Urinary bladder (tissue), 4 donors: ENCODE measurements around the gene GRAMD1B. TPM values are rescaled to one million over a fixed set of nuclear protein-coding genes. Genes with fewer than 3 reads are reported as not detected.

Experiments used
- DNase-seq: peaks from one replicate; pipeline ENCODE4 v3.0.0-alpha.2; 2015; ENCODE audit errors: extremely low spot score
- H3K27ac ChIP-seq: one replicate; pipeline ENCODE4 v1.5.1; 2013; ENCODE audit warnings: low read depth, mild to moderate bottlenecking, moderate library complexity
- H3K36me3 ChIP-seq: one replicate; pipeline ENCODE4 v1.6.1; 2013; ENCODE audit warnings: mild to moderate bottlenecking, moderate library complexity; ENCODE audit not compliant: insufficient read depth
- H3K4me1 ChIP-seq: one replicate; pipeline ENCODE4 v1.6.1; 2013; ENCODE audit warnings: mild to moderate bottlenecking, moderate library complexity; ENCODE audit not compliant: insufficient read depth
- H3K4me3 ChIP-seq: one replicate; pipeline ENCODE4 v1.5.1; 2013; ENCODE audit warnings: low read depth, low read length
- whole genome bisulfite sequencing: extraction: QIAGEN DNeasy Blood & Tissue Kit; methylation state at CpG from one replicate; pipeline ENCODE4 v1.1.7; 2013; 5-methylcytosine and 5-hydroxymethylcytosine counted together
- polyA plus RNA-seq: library from polyadenylated mRNA; stranded (reverse); fragments of 200-250 nt; gene quantifications from one replicate; pipeline ENCODE4 v1.2.3, GENCODE V29; 2013
- total RNA-seq: library from RNA; depleted of rRNA; stranded (reverse); fragments of >200 nt; gene quantifications from one replicate; pipeline ENCODE4 v1.2.3, GENCODE V29; 2014
- donor health status: healthy with polysubstance abuse.
- donor health status: healthy.

Gene GRAMD1B
- total and polyA plus RNA-seq, 2 donors: 0.84 to 5.9 TPM

DNA sequence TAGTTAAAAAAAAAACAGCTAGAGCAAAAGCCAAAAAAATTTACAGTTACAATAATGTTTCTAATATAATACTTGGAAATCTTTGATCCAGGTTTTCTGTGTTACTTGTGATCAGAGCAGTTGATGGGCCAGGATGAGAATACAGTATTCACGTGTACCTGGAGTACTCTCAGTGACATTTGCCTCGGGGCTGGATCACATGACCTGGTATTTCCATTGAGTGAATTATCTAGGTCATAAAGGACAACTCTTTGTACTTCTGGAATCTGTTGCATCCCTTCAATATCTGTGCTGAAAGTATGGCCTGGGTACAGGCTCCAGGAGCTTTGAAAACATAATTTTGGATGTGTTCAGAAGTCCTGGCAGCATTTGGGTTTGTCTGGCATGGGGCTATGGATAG lies 93.5 kb downstream of the GRAMD1B start:
- Histone ChIP-seq H3K36me3 (no peaks in the 10 kb centered on the region), H3K4me3 (no peak overlapping the region), H3K4me1 (no peaks in the 10 kb centered on the region), H3K27ac (no peak overlapping the region)
- DNase-seq: no peak
- WGBS: 81% methylated on average over 2 of the region's 2 CpGs

DNA sequence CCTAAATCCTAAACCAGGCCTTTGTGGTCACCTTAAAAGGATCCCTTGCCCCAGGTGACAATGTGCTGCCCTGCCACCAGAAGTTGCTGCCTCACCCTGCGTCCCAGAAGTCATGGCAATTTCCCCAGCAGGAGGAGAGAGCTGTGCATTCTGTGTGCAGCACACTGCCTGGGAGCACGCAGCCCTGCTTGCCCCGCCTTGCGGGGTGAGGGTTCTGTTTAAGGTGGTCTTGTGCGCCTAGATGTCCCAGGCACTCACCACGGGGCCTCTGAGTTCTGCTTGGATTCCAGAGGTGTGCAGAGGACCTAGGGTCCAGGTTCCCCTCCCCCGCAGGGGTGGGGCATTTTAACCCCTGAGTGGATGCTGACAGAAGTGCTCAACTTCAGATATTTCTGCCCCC lies 95.0 kb downstream of the GRAMD1B start:
- H3K27ac ChIP-seq: no peak overlapping the region
- H3K4me3 ChIP-seq: no peak overlapping the region
- DNase-seq: no peak
- no peaks in the 10 kb centered on the region for H3K36me3 ChIP-seq
- 35% methylated on average over 7 of the region's 7 CpGs for WGBS
- no peaks in the 10 kb centered on the region for H3K4me1 ChIP-seq

DNA sequence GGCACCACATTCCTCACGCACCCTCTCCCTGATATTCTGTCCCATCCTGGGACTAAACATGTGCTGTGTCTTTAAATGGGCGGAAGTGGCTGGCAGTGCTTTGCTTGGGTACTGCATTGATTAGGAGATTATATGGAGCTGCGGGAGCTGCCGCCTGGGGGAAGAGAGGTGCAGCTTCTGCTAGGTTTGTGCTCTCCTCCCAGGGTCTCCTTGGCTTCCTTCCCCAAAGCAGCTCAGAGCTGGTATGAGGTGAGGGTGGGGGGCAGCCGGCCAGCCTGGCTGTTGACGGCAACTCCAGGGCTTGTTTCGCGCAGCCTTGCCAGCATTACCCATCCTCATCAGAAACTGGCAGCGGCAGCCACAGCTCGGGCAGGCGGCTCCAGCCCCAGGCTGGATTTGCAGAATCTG lies 95.4 kb downstream of the GRAMD1B start:
- DNase-seq: no peak
- Histone ChIP-seq H3K4me3 (no peak overlapping the region), H3K27ac (no peak overlapping the region), H3K36me3 (no peaks in the 10 kb centered on the region), H3K4me1 (no peaks in the 10 kb centered on the region)
- WGBS: 31% methylated on average over 11 of the region's 11 CpGs

DNA sequence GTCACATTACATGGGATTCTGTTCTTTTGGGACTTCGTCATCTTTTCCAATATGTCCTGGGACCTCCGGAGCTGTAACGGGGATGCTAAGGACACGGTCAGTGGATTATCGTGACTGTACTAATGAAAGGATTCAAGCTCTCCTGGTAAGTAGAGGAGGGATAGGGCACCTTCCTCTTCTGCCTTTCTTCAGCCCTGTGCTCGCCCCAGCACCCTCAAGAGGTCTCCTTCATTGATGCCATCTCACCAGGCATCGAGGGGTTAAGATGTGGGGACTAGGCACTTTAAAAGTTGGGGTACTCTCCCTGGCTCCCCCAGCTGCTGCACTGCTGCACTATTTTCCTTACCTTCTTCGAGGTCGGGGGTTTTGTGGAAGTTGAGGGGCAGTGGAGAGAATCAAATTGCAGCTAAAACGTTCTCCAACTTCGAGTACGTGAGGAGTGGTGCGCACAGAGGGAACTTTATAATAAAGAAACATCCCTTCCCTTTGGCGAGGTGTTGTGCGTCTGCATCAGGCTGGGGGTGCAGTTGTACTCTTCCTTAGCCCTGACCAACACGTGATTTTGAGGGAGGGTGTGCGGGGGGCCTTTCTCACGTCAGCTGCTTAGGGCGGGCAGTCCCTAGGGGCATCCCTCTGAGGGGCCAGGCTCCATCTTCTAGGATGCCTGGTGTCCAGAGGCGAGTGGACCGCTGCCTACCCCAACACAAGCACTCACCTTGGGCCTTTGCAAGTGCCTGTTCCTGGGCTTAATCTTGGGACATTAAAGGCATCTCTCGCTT lies 96.1 kb downstream of the GRAMD1B start:
- Histone ChIP-seq H3K4me1 (no peaks in the 10 kb centered on the region), H3K36me3 (no peaks in the 10 kb centered on the region), H3K27ac (no peak overlapping the region), H3K4me3 (no peak overlapping the region)
- 77% methylated on average over 22 of the region's 22 CpGs for WGBS
- no peak for DNase-seq

DNA sequence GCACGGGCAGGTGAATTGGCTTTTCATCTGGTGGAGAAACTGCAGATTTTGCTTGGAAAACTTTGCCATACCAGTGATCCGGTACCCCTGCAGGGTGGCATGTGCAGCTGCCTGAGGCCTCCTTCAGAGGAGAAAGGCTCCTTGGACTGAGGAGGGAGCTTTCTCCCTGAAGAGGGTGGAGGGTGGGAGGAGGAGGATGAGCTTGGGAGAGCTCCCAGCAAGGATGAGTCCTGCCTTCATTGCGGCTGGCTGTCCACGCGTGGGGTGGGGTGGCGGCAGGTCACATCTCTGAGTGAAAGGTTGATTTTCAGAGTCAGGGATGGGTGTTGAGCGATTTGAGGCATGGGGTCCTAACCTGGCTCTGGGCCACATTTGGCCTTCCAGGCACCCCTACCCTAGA lies 96.8 kb downstream of the GRAMD1B start:
- WGBS: 93% methylated on average over 7 of the region's 7 CpGs
- DNase-seq: no peak
- Histone ChIP-seq H3K36me3 (no peaks in the 10 kb centered on the region), H3K4me3 (no peak overlapping the region), H3K27ac (no peak overlapping the region), H3K4me1 (no peaks in the 10 kb centered on the region)

DNA sequence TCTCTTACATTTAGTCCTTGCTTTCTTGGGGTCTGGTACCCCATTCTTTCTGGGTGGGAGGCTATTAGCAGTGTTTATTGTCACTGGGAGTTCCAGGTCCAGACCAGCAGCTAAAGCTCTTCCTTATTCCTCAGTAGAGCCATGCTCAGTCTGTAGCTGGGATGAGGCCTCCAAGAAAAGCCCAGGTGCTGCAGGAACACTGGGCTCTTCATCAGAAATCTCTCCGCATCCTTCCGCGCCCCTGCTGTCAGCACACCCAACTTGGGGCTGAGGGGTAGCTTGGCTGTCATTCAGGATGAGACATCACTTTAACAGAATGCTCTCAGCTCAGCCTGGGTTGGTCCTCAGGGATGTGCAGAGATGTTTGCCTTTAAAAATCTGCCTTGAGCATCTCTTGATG lies 97.5 kb downstream of the GRAMD1B start:
- no peaks in the 10 kb centered on the region for H3K4me1 ChIP-seq
- no peak overlapping the region for H3K4me3 ChIP-seq
- no peak overlapping the region for H3K27ac ChIP-seq
- WGBS: 90% methylated on average over 3 of the region's 3 CpGs
- H3K36me3 ChIP-seq: no peaks in the 10 kb centered on the region
- no peak for DNase-seq

DNA sequence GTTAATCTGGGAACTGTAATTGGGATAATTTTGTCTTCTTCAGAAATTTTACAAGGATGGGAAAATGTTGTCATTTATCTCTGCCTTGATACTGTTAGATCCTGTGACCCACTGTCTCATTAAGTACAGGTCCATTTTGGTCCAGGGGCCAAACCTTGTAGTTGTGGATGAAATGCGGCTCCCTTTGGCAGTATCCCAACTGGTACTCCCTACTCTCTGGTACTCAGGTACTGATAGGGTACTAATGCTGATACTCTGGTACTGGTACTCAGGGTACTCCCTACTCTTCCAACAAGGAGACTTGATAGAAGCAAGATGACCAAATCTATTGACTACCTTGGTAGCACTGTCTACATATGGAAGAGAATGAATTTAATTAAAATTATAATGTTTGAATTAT lies 97.9 kb downstream of the GRAMD1B start:
- WGBS: 96% methylated on average over 1 of the region's 1 CpG
- Histone ChIP-seq H3K27ac (no peak overlapping the region), H3K4me3 (no peak overlapping the region), H3K36me3 (no peaks in the 10 kb centered on the region), H3K4me1 (no peaks in the 10 kb centered on the region)
- no peak for DNase-seq

DNA sequence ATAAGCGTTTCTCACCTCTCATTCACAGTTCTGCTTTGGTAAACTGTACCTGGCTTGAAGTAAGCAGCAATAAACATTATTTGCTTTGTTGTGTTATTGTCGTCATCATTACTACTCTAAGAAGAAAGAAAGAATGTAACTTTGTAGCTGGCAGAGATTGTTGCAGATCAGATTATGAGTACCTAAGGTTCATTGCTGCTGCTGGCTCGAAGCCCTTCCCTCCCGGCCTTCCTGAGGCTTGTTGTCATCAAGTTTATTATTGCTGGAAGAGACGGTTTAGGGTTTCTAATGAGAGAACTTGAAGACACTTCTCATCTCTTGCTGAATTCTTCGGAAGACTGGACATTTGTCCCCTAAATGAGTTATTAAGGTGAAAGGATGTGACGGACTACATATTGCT lies 101.3 kb downstream of the GRAMD1B start:
- no peak overlapping the region for H3K4me3 ChIP-seq
- WGBS: 62% methylated on average over 7 of the region's 7 CpGs
- DNase-seq: no peak
- H3K4me1 ChIP-seq: no peaks in the 10 kb centered on the region
- H3K27ac ChIP-seq: no peak overlapping the region
- no peaks in the 10 kb centered on the region for H3K36me3 ChIP-seq

DNA sequence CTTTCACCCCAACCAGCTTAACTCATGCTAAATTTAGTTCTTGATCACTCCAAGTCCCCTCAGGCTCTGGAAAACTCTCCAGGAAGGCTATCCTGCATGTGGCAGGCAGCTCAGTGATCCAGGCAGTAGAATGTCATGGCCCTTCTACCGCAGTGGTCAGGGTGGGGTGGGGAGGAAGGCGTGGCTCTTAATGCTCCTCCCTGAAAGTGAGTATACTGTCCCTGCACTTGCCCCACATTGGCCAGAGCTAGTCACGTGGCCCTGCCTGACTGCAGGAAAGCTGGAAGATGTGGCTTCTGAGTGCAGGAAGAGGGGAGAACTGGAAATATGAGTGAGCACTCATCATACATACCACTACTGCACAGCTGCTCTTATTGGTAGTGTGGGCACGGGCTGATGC lies 102.1 kb downstream of the GRAMD1B start:
- DNase-seq: no peak
- no peak overlapping the region for H3K4me3 ChIP-seq
- H3K36me3 ChIP-seq: no peaks in the 10 kb centered on the region
- 88% methylated on average over 4 of the region's 4 CpGs for WGBS
- H3K27ac ChIP-seq: no peak overlapping the region
- H3K4me1 ChIP-seq: no peaks in the 10 kb centered on the region

DNA sequence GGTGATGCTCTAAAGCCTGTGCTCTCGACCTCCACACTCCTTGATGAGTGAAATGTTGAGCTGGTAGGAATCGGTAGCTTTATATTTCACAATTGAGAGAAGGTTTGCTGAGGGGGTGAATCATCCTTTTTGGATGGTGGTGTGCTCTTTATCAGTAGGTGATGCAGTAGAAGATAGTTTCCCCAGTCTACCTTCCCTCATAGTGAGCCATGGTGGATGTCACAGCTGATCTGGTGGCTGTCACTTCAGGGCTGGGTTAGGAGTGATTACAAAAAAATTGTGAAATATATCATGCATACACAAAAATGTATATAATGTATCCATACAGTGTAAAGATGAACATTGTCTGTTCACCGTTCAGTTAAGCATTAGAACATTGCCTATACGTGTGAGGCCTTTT lies 105.3 kb downstream of the GRAMD1B start:
- no peak overlapping the region for H3K27ac ChIP-seq
- WGBS: 89% methylated on average over 4 of the region's 4 CpGs
- no peak for DNase-seq
- no peak overlapping the region for H3K4me3 ChIP-seq
- no peaks in the 10 kb centered on the region for H3K36me3 ChIP-seq
- H3K4me1 ChIP-seq: no peaks in the 10 kb centered on the region

DNA sequence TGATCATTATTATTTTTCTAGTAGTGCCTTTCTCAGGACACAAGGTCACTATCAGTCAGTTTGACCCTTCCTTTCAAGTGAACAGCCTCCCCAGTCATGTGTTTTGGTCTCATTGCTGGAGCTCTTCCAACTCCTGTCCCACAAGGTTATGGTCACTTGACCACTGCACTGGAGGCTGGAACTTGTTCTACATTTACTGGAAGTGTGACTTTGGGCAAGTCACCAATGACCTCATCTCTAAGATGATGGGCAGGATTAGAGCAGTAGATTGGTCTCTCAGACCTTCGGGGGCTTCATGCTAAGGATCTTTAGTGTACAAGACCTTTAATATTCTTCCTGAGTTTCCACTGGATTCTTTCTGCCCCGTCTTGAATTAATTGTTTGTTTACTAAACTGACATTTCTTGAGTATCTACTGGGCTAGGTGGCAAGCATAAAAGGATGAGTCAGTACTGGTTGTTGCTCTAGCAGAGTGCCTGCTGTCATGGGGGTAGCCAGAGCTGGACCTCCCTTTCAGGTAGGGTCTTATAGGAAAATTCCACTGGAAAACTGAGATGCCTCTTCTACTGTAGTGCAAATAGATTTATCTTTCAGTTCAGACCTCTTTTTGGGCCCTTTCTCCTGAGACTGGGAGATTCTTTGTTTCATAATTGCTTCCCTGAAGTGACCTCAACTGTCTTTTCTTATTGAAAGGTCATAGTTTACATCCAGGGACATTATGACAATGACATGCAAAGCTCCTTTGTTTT lies 106.8 kb downstream of the GRAMD1B start:
- no peak overlapping the region for H3K4me3 ChIP-seq
- H3K4me1 ChIP-seq: no peaks in the 10 kb centered on the region
- H3K36me3 ChIP-seq: no peaks in the 10 kb centered on the region
- no peak for DNase-seq
- WGBS: 59% methylated on average over 2 of the region's 2 CpGs
- H3K27ac ChIP-seq: no peak overlapping the region

DNA sequence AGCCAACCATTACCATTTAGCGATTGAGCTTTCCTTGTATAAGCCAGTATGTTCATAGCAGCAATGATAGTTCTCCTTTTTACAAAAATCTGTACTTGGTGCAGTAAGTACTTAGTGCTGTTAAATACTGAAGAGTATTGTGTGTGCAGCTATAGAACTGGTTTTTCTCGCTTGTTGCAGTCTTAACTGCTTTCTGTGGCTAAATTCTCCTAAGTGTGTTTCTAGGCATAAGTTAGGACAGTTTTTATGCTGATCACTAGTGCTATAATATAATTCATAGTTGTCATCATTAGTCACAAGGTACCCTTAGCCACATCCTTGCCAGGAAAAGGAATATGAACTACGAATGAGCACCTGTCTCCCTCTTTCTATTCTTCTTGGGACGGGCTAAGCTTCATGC lies 107.7 kb downstream of the GRAMD1B start:
- Histone ChIP-seq H3K27ac (no peak overlapping the region), H3K4me1 (no peaks in the 10 kb centered on the region), H3K36me3 (no peaks in the 10 kb centered on the region), H3K4me3 (no peak overlapping the region)
- DNase-seq: no peak
- 93% methylated on average over 4 of the region's 4 CpGs for WGBS

DNA sequence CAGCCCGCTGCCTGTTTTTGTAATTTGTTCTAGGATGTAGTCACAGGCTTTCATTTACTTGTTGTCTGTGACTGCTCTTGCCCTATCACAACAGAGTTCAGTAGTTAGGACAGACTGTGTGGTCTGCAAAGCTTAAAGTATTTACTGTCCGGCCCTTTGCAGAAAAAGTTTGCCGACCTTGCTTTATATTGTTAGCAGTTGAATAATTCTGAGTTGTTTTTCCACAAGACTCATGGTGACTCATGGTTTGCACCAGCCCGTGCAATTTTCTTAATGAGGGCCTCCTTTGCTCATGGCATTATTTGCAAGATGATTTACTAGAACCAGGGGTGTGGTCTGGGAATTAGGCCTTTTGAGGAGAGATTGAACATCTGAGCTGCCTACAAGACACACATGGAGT lies 113.7 kb downstream of the GRAMD1B start:
- Histone ChIP-seq H3K36me3 (no peaks in the 10 kb centered on the region), H3K4me3 (no peak overlapping the region), H3K27ac (no peak overlapping the region), H3K4me1 (no peaks in the 10 kb centered on the region)
- WGBS: 66% methylated on average over 4 of the region's 4 CpGs
- no peak for DNase-seq

DNA sequence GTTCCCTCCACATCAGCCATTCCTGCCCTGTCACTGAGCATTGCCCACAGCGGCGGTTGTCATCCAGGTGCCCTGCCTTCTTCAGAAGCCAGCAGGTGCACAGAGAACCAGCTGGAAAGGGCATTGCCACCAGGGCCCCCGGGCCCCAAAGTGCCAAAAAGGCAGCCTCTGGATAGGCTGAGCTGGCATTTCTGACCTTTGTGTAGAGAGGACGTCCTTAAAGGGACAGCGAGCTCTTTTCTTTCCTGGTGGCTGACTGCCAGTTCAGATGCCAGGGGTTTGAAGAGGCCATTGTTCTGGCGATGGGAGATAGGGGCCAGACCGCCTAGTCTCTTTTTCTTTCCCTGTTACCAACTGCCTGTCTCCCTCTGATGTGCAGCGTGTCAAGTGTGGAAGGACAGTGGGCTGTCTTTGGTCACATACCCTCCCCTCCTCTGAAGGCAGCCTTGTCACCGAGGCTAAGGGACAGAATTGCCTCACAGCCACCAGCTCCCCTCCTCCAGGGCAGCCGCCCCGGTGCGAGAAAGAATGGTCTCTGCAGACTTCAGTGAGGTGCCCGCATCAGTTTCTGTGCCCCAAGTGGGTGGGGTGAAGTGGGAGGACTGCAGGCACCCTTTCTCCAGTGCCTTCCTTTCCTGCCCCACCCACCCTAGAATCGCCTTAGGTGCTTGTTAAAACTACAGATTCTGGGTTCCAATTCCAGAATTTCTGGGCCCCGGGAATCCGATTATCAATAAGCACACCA lies 114.7 kb downstream of the GRAMD1B start:
- no peak overlapping the region for H3K4me3 ChIP-seq
- no peaks in the 10 kb centered on the region for H3K4me1 ChIP-seq
- no peak overlapping the region for H3K27ac ChIP-seq
- H3K36me3 ChIP-seq: no peaks in the 10 kb centered on the region
- 76% methylated on average over 16 of the region's 16 CpGs for WGBS
- no peak for DNase-seq
